OCI-LY1 (cell line): ENCODE measurements around the gene NBDY.

Experiments
- H2AFZ ChIP-seq: fragments of 200-600 bp; sonication (generic), shearing (Covaris generic); 2 replicates; pipeline ENCODE4 v1.6.0; 2014; ENCODE audit warnings: antibody characterized with exemption, mild to moderate bottlenecking, low read length
- H3F3A ChIP-seq: fragments of 200-600 bp; sonication (generic), shearing (Covaris generic); 2 replicates; pipeline ENCODE4 v1.6.0; 2014; ENCODE audit warnings: mild to moderate bottlenecking, antibody characterized with exemption, low read length, moderate library complexity; ENCODE audit not compliant: insufficient read depth
- H3K27ac ChIP-seq: fragments of 200-600 bp; sonication (generic); 2 replicates; pipeline ENCODE4 v1.5.1; 2014; ENCODE audit warnings: low read length, mixed run types, mild to moderate bottlenecking, low read depth; ENCODE audit not compliant: poor library complexity, severe bottlenecking
- H3K27me3 ChIP-seq: fragments of 200-600 bp; sonication (generic); 2 replicates; pipeline ENCODE4 v1.6.0; 2014; ENCODE audit warnings: antibody characterized with exemption, mild to moderate bottlenecking, low read length, moderate library complexity; ENCODE audit not compliant: insufficient read depth
- H3K36me3 ChIP-seq: fragments of 200-600 bp; sonication (generic); 2 replicates; pipeline ENCODE4 v1.6.1; 2014; ENCODE audit warnings: mild to moderate bottlenecking, antibody characterized with exemption, low read length, moderate library complexity, mixed read lengths; ENCODE audit not compliant: insufficient read depth
- H3K4me1 ChIP-seq: fragments of 200-600 bp; sonication (generic); 2 replicates; pipeline ENCODE4 v1.5.1; 2014; ENCODE audit warnings: mild to moderate bottlenecking, low read length, moderate library complexity; ENCODE audit not compliant: insufficient read depth, severe bottlenecking
- H3K4me2 ChIP-seq: fragments of 200-600 bp; sonication (generic), shearing (Covaris generic); 2 replicates; pipeline ENCODE4 v1.6.1; 2014; ENCODE audit warnings: low read length
- H3K4me3 ChIP-seq: fragments of 200-600 bp; sonication (generic); 2 replicates; pipeline ENCODE4 v1.5.1; 2014; ENCODE audit warnings: low read length, low read depth, mild to moderate bottlenecking, mixed read lengths; ENCODE audit not compliant: poor library complexity, severe bottlenecking
- H3K79me2 ChIP-seq: fragments of 200-600 bp; shearing (Covaris generic); 2 replicates; pipeline ENCODE4 v1.6.1; 2016; ENCODE audit warnings: mixed run types, low read length, mixed read lengths; ENCODE audit not compliant: insufficient read depth
- H3K9ac ChIP-seq: fragments of 200-600 bp; sonication (generic), shearing (Covaris generic); 2 replicates; pipeline ENCODE4 v1.6.1; 2014; ENCODE audit warnings: mild to moderate bottlenecking, low read length, mixed read lengths
- H3K9me2 ChIP-seq: fragments of 200-600 bp; sonication (generic), shearing (Covaris generic); 2 replicates; pipeline ENCODE4 v1.6.1; 2014; ENCODE audit warnings: low read depth, mild to moderate bottlenecking, low read length, mixed read lengths
- H3K9me3 ChIP-seq: fragments of 200-600 bp; shearing (Covaris generic); 2 replicates; pipeline ENCODE4 v1.6.1; 2014; ENCODE audit warnings: low read length, mixed read lengths
- H4K20me1 ChIP-seq: fragments of 200-600 bp; sonication (generic), shearing (Covaris generic); 2 replicates; pipeline ENCODE4 v1.6.0; 2016; ENCODE audit warnings: mild to moderate bottlenecking, low read length; ENCODE audit not compliant: insufficient read depth
- CTCF ChIP-seq: fragments of 200-600 bp; sonication (generic), shearing (Covaris generic); IDR thresholded peaks from 2 replicates; pipeline ENCODE4 v1.5.1; 2017; ENCODE audit warnings: mild to moderate bottlenecking, antibody characterized with exemption, low read length, moderate library complexity, mixed read lengths
- EZH2 ChIP-seq: fragments of 200-600 bp; sonication (generic), shearing (Covaris generic); IDR thresholded peaks from 2 replicates; pipeline ENCODE4 v1.8.0; 2017; ENCODE audit warnings: borderline replicate concordance, mixed run types, mild to moderate bottlenecking, antibody characterized with exemption, low read length, moderate library complexity, mixed read lengths

Gene NBDY

DNA sequence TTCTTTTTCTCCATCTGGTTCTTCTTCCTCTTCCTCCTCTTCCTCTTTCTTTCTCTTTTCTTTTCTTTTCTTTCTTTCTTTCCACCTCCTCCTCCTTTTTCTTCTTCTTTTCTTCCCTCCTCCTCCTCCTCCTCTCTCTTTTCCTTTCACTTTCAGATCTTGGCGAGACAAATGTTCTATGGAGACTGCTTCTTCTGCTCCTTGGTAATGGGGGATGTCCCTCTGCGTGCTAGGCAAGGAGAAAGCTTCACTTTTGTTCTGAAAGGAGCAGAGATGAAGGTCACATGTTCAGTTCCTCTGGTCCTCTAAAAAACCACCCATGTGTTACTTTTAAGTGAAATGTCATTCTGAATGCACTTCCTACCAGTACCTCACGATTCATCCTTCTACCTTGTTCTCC, 33.2 kb downstream of the NBDY start:
- no peaks in the 10 kb centered on the region for H3K9me2 ChIP-seq
- no peaks in the 10 kb centered on the region for H4K20me1 ChIP-seq
- H3K4me3 ChIP-seq = no peak overlapping the region
- peaks cover 47% of the 10 kb centered on the region for H3K4me1 ChIP-seq
- peak overlapping the region; percentile 68; the same call in 1 of the 2 replicates for H3K9ac ChIP-seq
- H3K79me2 ChIP-seq = no peaks in the 10 kb centered on the region
- H3K9me3 ChIP-seq = no peaks in the 10 kb centered on the region
- H3F3A ChIP-seq = no peaks in the 10 kb centered on the region
- no peaks in the 10 kb centered on the region for H3K27me3 ChIP-seq
- no peaks in the 10 kb centered on the region for H3K36me3 ChIP-seq
- peak overlapping the region; percentile 96 for H3K27ac ChIP-seq
- H2AFZ ChIP-seq = no peak overlapping the region
- H3K4me2 ChIP-seq = peak overlapping the region; percentile 80
- TF ChIP-seq EZH2 (no peak), CTCF (no peak)

DNA sequence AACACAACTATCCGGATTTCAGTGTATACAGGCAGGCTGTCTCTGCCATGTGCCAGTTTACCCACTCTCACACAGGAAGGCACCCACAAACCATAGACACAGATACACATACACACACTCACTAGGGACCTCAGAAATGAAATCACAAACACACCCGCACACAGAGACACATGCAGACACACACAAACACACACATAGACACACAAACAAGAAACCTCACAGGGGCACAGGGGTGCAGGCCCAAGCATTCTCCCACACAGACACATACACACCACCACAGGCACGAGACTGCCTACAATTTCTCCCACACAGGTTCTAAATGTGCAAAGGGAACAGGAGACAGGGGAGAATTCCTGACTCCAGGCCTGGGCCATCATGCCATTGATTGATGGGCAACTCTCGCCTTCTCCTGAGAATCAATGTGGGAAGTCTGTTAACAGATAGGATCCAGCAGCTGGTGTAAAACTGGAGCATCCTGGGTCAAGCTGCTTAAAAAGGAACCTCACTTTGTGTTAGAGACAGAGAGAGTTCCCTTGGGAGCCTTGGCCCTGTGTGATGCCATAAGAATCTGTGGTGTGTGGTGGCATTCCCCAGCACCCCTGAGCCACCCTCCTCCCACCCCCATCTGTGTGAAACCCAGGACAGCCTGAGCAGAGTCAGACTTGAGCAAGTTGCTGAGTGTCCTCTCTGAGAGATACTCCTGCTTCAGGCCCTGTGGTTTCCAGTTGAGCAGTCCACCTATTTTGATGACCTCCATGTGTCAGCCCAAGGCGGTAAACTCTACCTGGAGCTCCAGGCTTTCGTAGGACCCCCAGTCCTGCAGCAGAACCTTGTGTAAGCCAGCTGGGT, 33.9 kb downstream of the NBDY start:
- peak overlapping the region; percentile 96 for H3K27ac ChIP-seq
- peak overlapping the region; percentile 68; the same call in 1 of the 2 replicates for H3K9ac ChIP-seq
- H3K4me1 ChIP-seq = peaks cover 47% of the 10 kb centered on the region
- no peaks in the 10 kb centered on the region for H3K27me3 ChIP-seq
- no peaks in the 10 kb centered on the region for H4K20me1 ChIP-seq
- H3F3A ChIP-seq = no peaks in the 10 kb centered on the region
- H3K9me2 ChIP-seq = no peaks in the 10 kb centered on the region
- peak overlapping the region; percentile 19 for H3K4me3 ChIP-seq
- H3K9me3 ChIP-seq = no peaks in the 10 kb centered on the region
- H3K36me3 ChIP-seq = no peaks in the 10 kb centered on the region
- H2AFZ ChIP-seq = no peak overlapping the region
- TF ChIP-seq EZH2 (no peak), CTCF (no peak)
- H3K4me2 ChIP-seq = peak overlapping the region; percentile 80
- no peaks in the 10 kb centered on the region for H3K79me2 ChIP-seq

DNA sequence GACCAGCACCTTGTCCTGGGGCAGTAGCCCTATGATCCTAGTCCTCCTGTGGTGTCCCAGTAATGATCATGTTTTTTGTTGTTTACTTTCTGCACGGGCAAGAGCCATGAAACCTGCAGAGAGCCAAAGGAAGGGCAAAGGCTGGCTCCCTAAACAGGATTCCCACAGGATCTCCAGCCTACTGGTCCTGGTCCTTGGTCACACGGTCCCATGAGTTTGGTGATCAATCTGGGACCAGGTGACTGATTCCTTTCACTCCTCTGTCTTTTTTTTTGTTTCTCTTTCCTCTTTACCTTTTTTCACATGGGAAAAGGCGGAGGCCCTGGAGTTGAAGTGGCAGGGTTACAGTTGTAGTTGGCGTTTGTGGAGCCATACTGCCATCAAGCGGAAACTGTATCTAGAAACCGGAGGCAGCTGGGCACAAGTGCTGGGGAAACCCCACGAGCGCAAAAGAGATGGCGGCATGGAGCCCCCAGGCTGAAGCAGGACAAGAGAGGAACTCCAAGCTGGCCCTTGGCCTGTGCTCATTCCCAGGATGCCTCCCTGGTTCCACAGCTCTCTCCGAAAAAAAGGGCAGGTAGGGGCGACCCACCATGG, 34.6 kb downstream of the NBDY start:
- Histone ChIP-seq H3K4me2 (peak overlapping the region; percentile 80), H3K27me3 (no peaks in the 10 kb centered on the region), H3K9me3 (no peaks in the 10 kb centered on the region), H2AFZ (no peak overlapping the region), H3K27ac (peak overlapping the region; percentile 96), H3K4me1 (peaks cover 47% of the 10 kb centered on the region), H3K79me2 (no peaks in the 10 kb centered on the region), H3K9me2 (no peaks in the 10 kb centered on the region), H3F3A (no peaks in the 10 kb centered on the region), H3K36me3 (no peaks in the 10 kb centered on the region), H4K20me1 (no peaks in the 10 kb centered on the region), H3K4me3 (peak overlapping the region; percentile 54), H3K9ac (peak overlapping the region; percentile 68)
- TF ChIP-seq CTCF (peak; percentile 43; the same call in 1 of the 2 replicates), EZH2 (no peak)
